Thoracic aorta (tissue), 2 donors: ENCODE measurements around the gene CYP3A5. TPM values are rescaled to one million over a fixed set of nuclear protein-coding genes. Genes with fewer than 3 reads are reported as not detected.

Source experiments
- ATAC-seq: fragments of 150-250 bp; one replicate; pipeline ENCODE4 v1.8.0; 2017; ENCODE audit warnings: low read depth; ENCODE audit not compliant: insufficient number of reproducible peaks, low FRiP score
- DNase-seq: peaks from one replicate; pipeline ENCODE4 v3.0.0-alpha.2; 2020; ENCODE audit warnings: low spot score
- H3K27ac ChIP-seq, 2 donors: fragments of 200-600 bp; sonication (generic); 1 replicate in 1 of 2; 2 replicates in 1 of 2; pipeline ENCODE4 v1.5.1; 2016; ENCODE audit warnings: mild to moderate bottlenecking in 2 of 2, moderate library complexity in 2 of 2
- H3K27me3 ChIP-seq: fragments of 200-600 bp; sonication (generic); replicated peaks from 2 replicates; pipeline ENCODE4 v1.6.0; 2016; ENCODE audit warnings: mild to moderate bottlenecking; ENCODE audit not compliant: insufficient read depth
- H3K36me3 ChIP-seq: fragments of 200-600 bp; sonication (generic); one replicate; pipeline ENCODE4 v1.5.1; 2016
- H3K4me1 ChIP-seq, 2 donors: fragments of 200-600 bp; sonication (generic); 1 replicate in 1 of 2; 2 replicates in 1 of 2; pipeline versions ENCODE4 v1.5.1 to v1.6.0; 2016; ENCODE audit warnings: low read depth in 2 of 2, mild to moderate bottlenecking in 1 of 2; ENCODE audit not compliant: control insufficient read depth in 1 of 2
- H3K4me3 ChIP-seq: fragments of 200-600 bp; sonication (generic); 2 replicates; pipeline ENCODE4 v1.5.1; 2016; ENCODE audit warnings: mild to moderate bottlenecking
- H3K9me3 ChIP-seq: fragments of 200-600 bp; sonication (generic); 2 replicates; pipeline ENCODE4 v1.5.1; 2016
- CTCF ChIP-seq: fragments of 200-600 bp; sonication (generic); IDR thresholded peaks from one replicate; pipeline ENCODE4 v1.5.1; 2019; ENCODE audit warnings: antibody characterized with exemption
- total RNA-seq, 2 donors: library from RNA; depleted of rRNA; stranded (reverse); fragments of >200 nt; gene quantifications; one replicate each; pipeline versions ENCODE4 v1.1.0 to v1.2.3, GENCODE V29; 2016

Gene CYP3A5
- total RNA-seq, 2 donors from 2014 or later, result 3.5 to 5.4 TPM

- ATAC-seq (no peak), DNase-seq (no peak)
- Histone ChIP-seq H3K27ac (no peak overlapping the region), H3K9me3 (no peaks in the 10 kb centered on the region), H3K4me1 (no peaks in the 10 kb centered on the region), H3K27me3 (no peaks in the 10 kb centered on the region), H3K4me3 (no peak overlapping the region), H3K36me3 (no peaks in the 10 kb centered on the region)
- no peak for TF ChIP-seq CTCF
Measured at GRCh38 chr7:99672573-99672972, 7.2 kb downstream of the CYP3A5 start.

- DNase-seq, result no peak
- Histone ChIP-seq H3K27me3 (no peaks in the 10 kb centered on the region), H3K4me3 (no peak overlapping the region), H3K27ac (no peak overlapping the region), H3K36me3 (no peaks in the 10 kb centered on the region), H3K4me1 (no peaks in the 10 kb centered on the region), H3K9me3 (no peaks in the 10 kb centered on the region)
- ATAC-seq, result no peak
- TF ChIP-seq CTCF, result no peak
Measured at GRCh38 chr7:99669782-99670181, 10.0 kb downstream of the CYP3A5 start.

- Histone ChIP-seq H3K36me3 (no peaks in the 10 kb centered on the region), H3K27me3 (no peaks in the 10 kb centered on the region), H3K4me1 (no peaks in the 10 kb centered on the region), H3K9me3 (no peaks in the 10 kb centered on the region), H3K27ac (no peak overlapping the region), H3K4me3 (no peak overlapping the region)
- ATAC-seq, result no peak
- TF ChIP-seq CTCF, result no peak
- no peak for DNase-seq
Measured at GRCh38 chr7:99668541-99668940, 11.3 kb downstream of the CYP3A5 start.

GRCh38 chr7:99667179-99667578 is 12.6 kb downstream of the CYP3A5 start:
- no peak overlapping the region for H3K27ac ChIP-seq
- H3K4me3 ChIP-seq, result no peak overlapping the region
- no peak for DNase-seq
- no peak for ATAC-seq
- H3K27me3 ChIP-seq, result no peaks in the 10 kb centered on the region
- H3K36me3 ChIP-seq, result no peaks in the 10 kb centered on the region
- H3K4me1 ChIP-seq, result no peaks in the 10 kb centered on the region
- no peak for TF ChIP-seq CTCF
- H3K9me3 ChIP-seq, result no peaks in the 10 kb centered on the region

GRCh38 chr7:99666013-99666395 is 13.8 kb downstream of the CYP3A5 start:
- Histone ChIP-seq H3K4me1 (no peaks in the 10 kb centered on the region), H3K9me3 (no peaks in the 10 kb centered on the region), H3K4me3 (no peak overlapping the region), H3K27ac (no peak overlapping the region), H3K27me3 (no peaks in the 10 kb centered on the region), H3K36me3 (no peaks in the 10 kb centered on the region)
- DNase-seq, result no peak
- no peak for ATAC-seq
- no peak for TF ChIP-seq CTCF
